Measurements from ENCODE around the gene MRPS14.
"Not testable (repeated sequence)": the region's sequence is repeated elsewhere in the genome, so short reads cannot be mapped to it uniquely, and the experiment has no call there.

Gene MRPS14

DNA sequence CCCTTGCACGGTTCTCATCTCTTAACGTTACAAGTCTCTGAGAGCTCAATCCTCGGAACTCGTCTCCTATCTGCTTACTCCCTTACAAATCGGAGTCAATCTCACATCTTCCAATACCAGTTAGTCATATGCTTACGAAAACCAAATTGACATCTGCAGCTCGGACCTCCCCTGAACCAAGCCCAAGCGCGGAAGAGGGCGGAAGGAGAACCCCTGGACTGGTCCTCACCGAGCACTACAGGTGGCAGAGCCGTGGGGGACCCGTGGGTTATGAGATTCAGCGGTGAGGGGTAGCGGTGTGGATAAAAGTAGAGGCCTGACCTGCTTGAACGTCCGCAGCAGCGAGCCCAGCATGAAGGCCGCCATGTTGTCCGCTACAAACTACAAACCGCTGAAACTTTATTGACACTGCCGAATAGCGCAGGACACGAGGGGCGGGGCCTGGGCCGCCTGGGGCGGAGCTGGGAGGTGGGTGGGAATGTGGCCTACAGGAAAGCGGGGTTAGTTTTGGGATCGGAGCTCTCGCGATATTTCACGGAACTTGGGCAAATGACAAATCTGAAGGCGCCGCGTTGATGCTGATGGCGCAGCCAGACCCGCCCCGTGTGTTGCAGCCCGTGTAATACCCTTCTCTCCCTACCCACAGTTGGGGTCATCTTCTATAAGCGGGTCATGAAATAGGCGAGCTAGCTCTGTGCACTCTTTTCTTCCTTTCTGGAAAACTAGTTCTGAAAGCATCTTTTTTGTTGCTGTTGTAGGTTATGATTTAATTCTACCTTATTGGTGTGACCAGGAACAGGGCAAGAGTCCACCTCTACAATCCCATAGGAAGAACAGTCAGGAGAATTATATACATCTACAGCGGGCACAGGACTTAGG, at the start of gene MRPS14:
Gene MRPS14 (minus strand): TSS at position 383 of the 879 bp plus-strand sequence. CDS start 17 bp downstream, at position 366.
- peak; percentile 97 for DNase-seq

GRCh38 chr1:175072099-175072951, 49.1 kb upstream of the MRPS14 start:
- DNase-seq, result peak; percentile 68

DNA sequence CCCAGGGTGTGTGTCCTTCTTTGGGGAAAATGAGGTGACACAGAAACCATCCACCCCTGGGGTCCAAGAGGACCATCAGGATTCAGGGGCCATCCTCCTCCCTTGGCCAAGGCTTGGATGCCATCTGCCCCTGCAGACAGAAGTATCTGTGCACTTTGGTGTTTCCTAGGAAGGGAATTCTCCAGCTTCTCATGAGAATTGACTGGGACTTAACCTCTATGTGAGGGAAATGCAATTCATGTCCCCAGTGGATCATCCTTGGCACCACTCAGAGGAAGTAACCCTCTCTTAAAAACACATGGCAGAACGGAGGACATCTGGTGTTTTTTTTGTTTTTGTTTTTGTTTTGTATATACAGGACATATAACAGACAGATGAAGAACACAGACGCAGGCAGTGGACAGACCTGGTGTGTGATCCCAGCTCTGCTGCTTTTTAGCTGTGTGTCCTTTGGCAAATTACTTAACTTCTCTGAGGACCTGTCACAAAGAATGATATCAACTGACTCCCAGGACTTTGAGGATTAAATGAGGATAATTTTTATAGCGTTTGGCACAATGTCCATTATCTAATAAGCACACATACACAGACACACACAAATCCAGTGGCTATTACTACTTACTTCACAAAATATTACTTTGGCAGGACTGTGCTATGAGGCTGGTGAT, 48.2 kb upstream of the MRPS14 start:
- no peak for DNase-seq

GRCh38 chr1:175070818-175071217, 47.6 kb upstream of the MRPS14 start:
- peak; percentile 8 for DNase-seq

- no peak for DNase-seq
These were observed 44.3 kb upstream of the MRPS14 start, which contains the start of gene TNN for GRCh38 chr1:175067362-175068106. TNN (plus strand) TSS chr1:175067833; CDS start chr1:175077419, 9,586 bp downstream.

- no peak for DNase-seq
These were observed 39.6 kb upstream of the MRPS14 start for GRCh38 chr1:175062858-175063257.

- DNase-seq, result no peak
These were observed 39.1 kb upstream of the MRPS14 start for GRCh38 chr1:175062339-175062738.

GRCh38 chr1:175054736-175055135, 31.5 kb upstream of the MRPS14 start:
- DNase-seq, result peak; percentile 22

DNA sequence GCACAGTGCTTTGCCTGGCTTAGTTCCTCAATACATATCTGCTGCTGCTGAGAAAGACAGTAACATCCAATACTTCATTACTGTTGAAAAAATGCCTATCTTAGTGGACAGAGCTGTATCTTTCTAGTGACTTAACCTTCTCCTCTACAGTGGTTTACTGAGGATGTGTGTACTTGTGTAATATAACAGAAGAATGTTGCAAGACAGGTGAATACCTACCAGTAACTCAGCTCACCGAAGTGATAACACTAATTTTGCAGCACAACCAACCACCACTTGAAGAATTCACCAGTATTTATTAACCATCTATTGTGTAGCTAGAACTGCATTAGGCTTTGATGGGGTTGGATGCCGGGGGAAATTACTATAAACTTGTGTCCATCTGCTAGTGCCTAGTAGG, 27.8 kb upstream of the MRPS14 start:
- no peak for DNase-seq

DNA sequence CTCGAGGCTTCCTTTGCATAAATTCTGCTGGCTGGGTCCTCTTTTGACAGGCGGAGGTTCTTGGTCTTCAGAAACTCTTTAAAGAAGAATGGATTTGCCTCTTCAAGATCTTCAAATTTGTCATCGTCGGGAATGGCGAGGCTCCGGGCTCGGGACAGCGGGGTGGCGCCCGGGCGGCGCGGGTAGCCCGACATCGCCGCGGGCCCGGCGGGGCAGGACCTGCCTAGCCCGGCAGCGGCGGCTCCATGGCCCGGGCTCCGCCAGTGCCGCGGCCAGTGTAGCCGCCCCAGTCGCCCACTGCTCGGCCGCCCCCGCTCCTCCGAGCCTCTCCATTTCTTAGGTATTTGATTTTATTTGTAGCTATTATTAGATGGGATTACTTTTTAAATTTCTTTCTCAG, 22.3 kb upstream of the MRPS14 start:
- no peak for DNase-seq

DNA sequence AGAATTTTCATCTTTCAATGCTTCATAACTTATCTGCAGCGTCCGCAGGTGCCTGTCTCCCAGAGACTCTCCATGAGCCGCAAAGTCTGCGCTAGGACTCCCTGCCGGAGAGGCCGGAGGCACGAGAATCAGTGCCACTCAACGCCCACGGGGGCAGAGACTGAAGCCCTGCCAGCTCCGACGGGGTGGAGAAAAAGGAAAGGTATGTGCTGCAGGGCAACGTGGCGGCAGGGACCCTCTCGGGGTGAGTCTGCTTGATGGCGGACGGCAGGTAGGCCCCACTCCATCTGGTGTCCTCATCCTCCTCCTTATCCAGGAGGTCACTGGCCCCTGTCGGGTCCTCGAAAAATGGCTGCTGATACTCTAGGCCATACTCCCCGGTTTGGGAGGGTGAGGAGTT, 21.9 kb upstream of the MRPS14 start:
- DNase-seq, result no peak

GRCh38 chr1:175044591-175044990, 21.4 kb upstream of the MRPS14 start:
- DNase-seq, result not testable (repeated sequence)

DNA sequence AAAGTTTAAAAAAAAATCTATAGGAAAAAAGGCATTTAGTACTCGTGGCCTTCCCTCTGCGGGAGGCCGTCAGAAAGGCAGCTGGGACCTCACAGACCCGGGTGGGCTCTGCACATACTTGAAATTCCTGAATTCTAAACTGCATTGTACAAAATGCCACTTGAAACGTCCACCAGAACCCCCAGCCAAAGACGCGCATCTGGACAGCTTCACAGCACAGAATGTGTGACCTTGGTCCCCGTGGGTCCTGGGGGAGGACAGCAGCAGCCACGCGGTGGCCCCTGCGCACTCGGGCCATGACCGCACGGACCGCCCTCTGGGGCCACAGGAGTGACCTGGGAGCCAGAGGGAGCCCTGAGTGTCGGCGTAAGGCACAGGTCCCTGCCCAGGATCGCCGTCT, 20.6 kb upstream of the MRPS14 start:
- no peak for DNase-seq

GRCh38 chr1:175042650-175043049, 19.4 kb upstream of the MRPS14 start:
- no peak for DNase-seq

DNA sequence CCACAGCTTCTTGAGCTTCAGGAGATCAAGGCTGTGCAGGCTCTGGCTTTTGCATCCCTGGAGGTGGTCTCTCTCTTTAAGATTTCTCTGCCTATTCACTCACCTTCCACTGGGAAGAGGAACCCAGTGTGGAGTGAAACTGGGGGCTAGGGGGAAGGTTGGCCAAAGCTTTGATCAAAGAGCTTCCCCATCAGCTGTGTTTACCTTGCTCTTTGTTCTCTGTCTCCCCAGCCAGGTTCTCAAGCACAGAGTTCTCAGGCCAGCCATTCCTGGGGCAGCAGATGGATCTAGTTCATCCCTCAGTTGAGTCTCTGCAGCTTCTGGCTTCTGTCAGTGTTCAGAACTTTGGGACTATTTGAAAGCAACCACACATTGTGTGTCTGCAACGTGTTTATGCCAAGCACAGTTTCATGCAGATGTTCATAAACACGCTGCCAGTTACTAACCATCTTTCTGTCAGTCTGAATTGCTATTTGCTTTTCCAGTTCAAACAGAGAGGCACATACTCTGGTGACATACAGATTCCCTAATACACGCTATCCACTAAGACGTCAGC, 17.2 kb upstream of the MRPS14 start:
- no peak for DNase-seq

DNA sequence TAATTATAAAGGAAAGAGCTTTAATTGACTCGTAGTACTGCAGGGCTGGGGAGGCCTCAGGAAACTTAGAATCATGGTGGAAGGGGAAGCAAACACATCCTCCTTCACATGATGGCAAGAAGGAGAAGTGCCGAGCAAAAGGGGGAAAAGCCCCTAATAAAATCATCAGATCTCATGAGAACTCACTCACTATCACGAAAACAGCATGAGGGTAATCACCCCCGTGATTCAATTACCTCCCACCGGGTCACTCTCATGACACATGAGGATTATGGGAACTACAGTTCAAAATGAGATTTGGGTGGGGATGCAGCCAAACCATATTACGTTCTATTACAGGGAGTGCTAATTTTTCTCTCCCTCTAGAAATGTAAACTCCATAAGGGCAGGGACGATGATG, 14.2 kb upstream of the MRPS14 start:
- no peak for DNase-seq

- DNase-seq, result no peak
These were observed 13.3 kb upstream of the MRPS14 start for GRCh38 chr1:175036476-175036875.

GRCh38 chr1:175035865-175036264, 12.6 kb upstream of the MRPS14 start:
- no peak for DNase-seq

DNA sequence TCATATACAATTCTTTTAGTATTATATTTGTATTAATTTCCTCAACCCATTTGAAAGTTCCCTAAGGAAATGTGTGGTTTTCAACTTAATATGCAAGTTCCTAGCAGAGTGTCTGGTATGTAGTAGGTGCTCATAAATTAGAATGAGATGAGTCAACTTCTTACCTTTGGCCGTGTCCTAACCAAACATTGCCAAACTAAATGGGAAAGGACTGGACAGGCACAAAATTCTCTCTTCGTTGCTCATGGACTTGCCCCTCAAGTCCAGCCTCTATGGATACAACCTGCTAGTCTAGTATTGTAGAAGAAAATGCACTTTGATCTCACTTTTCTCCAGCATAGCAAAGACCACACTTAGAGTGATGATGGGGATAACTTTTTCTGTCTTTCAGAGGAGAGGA, 11.6 kb upstream of the MRPS14 start:
- DNase-seq, result no peak

- no peak for DNase-seq
These were observed 10.7 kb upstream of the MRPS14 start for GRCh38 chr1:175033953-175034352.

DNA sequence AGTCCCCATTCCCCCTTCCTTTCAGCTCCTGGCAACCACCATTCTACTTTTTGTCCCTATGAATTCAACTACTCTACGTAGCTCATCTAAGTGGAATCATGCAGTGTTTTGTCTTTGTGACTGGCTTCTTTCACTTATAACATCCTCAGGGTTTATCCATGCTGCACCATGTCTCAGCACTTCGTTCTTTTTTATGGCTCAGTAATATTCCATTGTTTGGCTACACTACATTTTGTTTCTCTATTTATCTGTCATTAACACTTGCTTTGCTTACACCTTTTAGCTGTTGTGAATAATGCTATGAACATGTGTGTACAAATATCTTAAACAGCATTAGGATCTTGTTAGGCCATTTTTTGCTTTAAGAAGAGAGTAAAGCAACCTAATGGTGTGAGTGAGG, 1.5 kb upstream of the MRPS14 start:
- DNase-seq, result no peak

GRCh38 chr1:175023922-175024242, 657 bp upstream of the MRPS14 start:
- not testable (repeated sequence) for DNase-seq

Measured in inflammatory macrophage treated with lipopolysaccharide for 4 hours (primary cell).